Measurements from ENCODE around the gene ATRIP.

DNA sequence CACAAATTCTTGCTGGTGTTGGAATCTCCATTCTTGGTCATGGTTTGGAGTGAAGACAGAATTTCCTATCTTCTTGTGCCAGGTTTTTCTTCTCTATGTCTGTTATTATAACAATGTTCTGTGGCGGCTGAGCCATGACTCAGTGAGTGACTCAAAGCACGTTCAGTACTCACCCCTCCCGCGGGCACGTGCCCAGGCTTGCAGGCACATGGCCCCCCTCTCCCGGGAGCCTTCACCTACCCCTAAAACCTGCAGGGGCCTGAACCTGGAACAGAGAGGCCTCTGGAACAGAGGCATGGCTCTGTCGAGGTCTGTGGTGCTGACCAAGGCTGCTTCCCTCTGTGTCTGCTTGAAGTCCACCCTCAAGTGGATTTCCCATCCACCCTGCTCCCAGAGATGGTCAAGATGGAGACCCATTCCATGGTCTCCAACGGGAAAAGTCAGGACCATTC is 44.2 kb upstream of the ATRIP start:
- TF ChIP-seq CTCF (IDR thresholded peaks at IDR 0.05): no peak
- no peak for TF ChIP-seq POLR2A (IDR thresholded peaks at IDR 0.05)
- peak; percentile 85 for TF ChIP-seq EP300 (IDR thresholded peaks at IDR 0.05)
